Ishikawa (cell line): ENCODE results near the gene PRG3.

Experiments used
- CEBPB ChIP-seq: IDR thresholded peaks from 2 replicates; pipeline ENCODE4 v1.6.1; 2012
- CREB1 ChIP-seq: IDR thresholded peaks from 2 replicates; pipeline ENCODE4 v1.6.1; 2012; ENCODE audit warnings: low read depth
- EGR1 ChIP-seq: IDR thresholded peaks from 2 replicates; pipeline ENCODE4 v1.6.1; 2012
- EP300 ChIP-seq: IDR thresholded peaks from 2 replicates; pipeline ENCODE4 v1.6.1; 2012; ENCODE audit warnings: borderline replicate concordance
- FOXM1 ChIP-seq: IDR thresholded peaks from 2 replicates; pipeline ENCODE4 v1.6.1; 2012; ENCODE audit warnings: low read depth, borderline replicate concordance
- MAX ChIP-seq: IDR thresholded peaks from 2 replicates; pipeline ENCODE4 v1.6.1; 2012
- NFIC ChIP-seq: IDR thresholded peaks from 2 replicates; pipeline ENCODE4 v1.6.1; 2012
- RAD21 ChIP-seq: IDR thresholded peaks from 2 replicates; pipeline ENCODE4 v1.6.1; 2012; ENCODE audit warnings: low read depth
- REST ChIP-seq: IDR thresholded peaks from 2 replicates; pipeline ENCODE4 v1.6.1; 2012; ENCODE audit warnings: low read depth, mild to moderate bottlenecking
- TAF1 ChIP-seq: IDR thresholded peaks from 2 replicates; pipeline ENCODE4 v1.6.1; 2012; ENCODE audit warnings: low read depth, mild to moderate bottlenecking
- TCF12 ChIP-seq: IDR thresholded peaks from 2 replicates; pipeline ENCODE4 v1.6.1; 2012; ENCODE audit warnings: low read depth
- TEAD4 ChIP-seq: IDR thresholded peaks from 2 replicates; pipeline ENCODE4 v1.6.1; 2012
- USF1 ChIP-seq: IDR thresholded peaks from 2 replicates; pipeline ENCODE4 v1.6.1; 2012
- YY1 ChIP-seq: IDR thresholded peaks from 2 replicates; pipeline ENCODE4 v1.6.1; 2012; ENCODE audit warnings: low read depth
- ZBTB7A ChIP-seq: IDR thresholded peaks from 2 replicates; pipeline ENCODE4 v1.6.1; 2012; ENCODE audit warnings: low read depth

Gene PRG3

DNA sequence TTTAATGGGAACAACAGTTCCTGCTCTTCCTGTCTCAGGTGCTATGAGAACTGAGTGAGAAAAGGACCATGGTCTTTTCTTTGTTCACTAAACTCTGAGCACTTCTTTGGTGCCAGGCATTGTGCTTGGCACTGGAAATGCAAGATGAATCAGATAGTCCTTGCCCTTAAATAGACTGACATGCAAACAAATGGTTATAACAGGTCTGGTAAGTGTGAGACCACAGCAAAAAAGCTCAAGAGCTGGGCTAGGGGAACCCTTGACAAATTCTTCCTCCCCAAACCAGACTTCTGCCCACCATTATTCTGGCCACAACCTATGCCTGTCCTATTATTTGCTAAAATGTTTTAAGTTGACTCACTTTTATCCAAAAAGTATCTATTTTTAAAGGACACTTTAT lies 40.9 kb upstream of the PRG3 start:
- TF ChIP-seq YY1 (no peak), CEBPB (no peak), TCF12 (no peak), REST (no peak), FOXM1 (no peak), NFIC (no peak), RAD21 (no peak), ZBTB7A (no peak), EP300 (no peak), USF1 (no peak), CREB1 (no peak), TEAD4 (no peak), EGR1 (no peak), MAX (no peak), TAF1 (no peak)

- TF ChIP-seq EP300 (no peak), ZBTB7A (no peak), REST (no peak), FOXM1 (no peak), CREB1 (no peak), NFIC (no peak), EGR1 (no peak), CEBPB (no peak), YY1 (no peak), TCF12 (no peak), TAF1 (no peak), RAD21 (no peak), TEAD4 (no peak)
Observed at GRCh38 chr11:57421066-57421465, 40.1 kb upstream of the PRG3 start.

- TF ChIP-seq EGR1: no peak
- TF ChIP-seq CEBPB: no peak
- TF ChIP-seq TEAD4: no peak
- TF ChIP-seq TCF12: no peak
Observed at GRCh38 chr11:57419146-57419545, 38.2 kb upstream of the PRG3 start.

- TF ChIP-seq CREB1 (no peak), FOXM1 (no peak), EP300 (no peak), RAD21 (no peak), YY1 (no peak), USF1 (no peak), MAX (no peak), TAF1 (no peak), REST (no peak), NFIC (no peak), TEAD4 (no peak), TCF12 (no peak), ZBTB7A (no peak), CEBPB (no peak), EGR1 (no peak)
Observed at GRCh38 chr11:57418131-57418530, 37.2 kb upstream of the PRG3 start.

GRCh38 chr11:57417056-57417455 lies 36.1 kb upstream of the PRG3 start:
- TF ChIP-seq TCF12: no peak
